ENCODE measurements around the gene PTPRN2. TPM values are rescaled to one million over a fixed set of nuclear protein-coding genes. Genes with fewer than 3 reads are reported as not detected.
"Not testable (repeated sequence)": the region's sequence is repeated elsewhere in the genome, so short reads cannot be mapped to it uniquely, and the experiment has no call there.

Gene PTPRN2
- polyA plus RNA-seq, 1 donor from 2014 or later = 1.6 TPM

DNA sequence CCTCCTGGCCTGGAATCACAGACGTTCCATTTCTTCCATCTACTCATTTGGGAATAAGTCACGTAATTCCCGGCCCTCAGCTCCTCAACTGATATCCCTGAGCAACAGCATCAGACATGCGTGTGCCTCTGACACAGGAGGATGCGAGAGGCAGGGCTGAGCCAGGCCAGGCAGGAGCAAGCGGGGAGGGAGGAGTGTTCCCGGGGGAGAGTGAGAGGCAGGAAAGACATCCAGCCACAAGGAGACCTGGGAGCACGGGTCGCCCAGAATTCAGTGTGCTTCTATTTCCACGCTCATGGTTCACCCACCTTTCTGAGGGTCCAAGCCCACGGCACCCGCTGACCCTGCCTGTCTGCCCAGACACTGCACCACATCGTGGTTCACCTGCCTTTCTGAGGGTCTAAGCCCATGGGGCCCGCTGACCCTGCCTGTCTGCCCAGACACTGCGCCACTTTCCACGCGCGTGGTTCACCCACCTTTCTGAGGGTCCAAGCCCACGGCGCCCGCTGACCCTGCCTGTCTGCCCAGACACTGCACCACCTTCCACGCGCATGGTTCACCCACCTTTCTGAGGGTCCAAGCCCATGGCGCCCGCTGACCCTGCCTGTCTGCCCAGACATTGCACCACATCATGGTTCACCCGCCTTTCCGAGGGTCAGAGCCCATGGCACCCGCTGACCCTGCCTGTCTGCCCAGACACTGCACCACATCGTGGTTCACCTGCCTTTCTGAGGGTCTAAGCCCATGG is 293.0 kb downstream of the PTPRN2 start:
- H3K4me1 Mint-ChIP-seq, H3K27ac Mint-ChIP-seq, H3K27me3 Mint-ChIP-seq, H3K36me3 Mint-ChIP-seq, H3K4me3 Mint-ChIP-seq, H3K9me3 Mint-ChIP-seq: not testable (repeated sequence)

- Mint-ChIP-seq H3K4me1 (no peaks in the 10 kb centered on the region), H3K27me3 (no peaks in the 10 kb centered on the region), H3K36me3 (peaks cover 2% of the 10 kb centered on the region), H3K9me3 (peaks cover 9 to 16% (median 9%) of the 10 kb centered on the region in 3 donors), H3K27ac (no peak overlapping the region), H3K4me3 (no peak overlapping the region)
Observed at GRCh38 chr7:158292948-158293347, 294.7 kb downstream of the PTPRN2 start.

- H3K27me3 Mint-ChIP-seq = no peaks in the 10 kb centered on the region
- H3K27ac Mint-ChIP-seq = no peak overlapping the region
- peaks cover 0 to 2% (median 0%) of the 10 kb centered on the region in 3 donors for H3K4me1 Mint-ChIP-seq
- peaks cover 2% of the 10 kb centered on the region for H3K36me3 Mint-ChIP-seq
- H3K4me3 Mint-ChIP-seq = no peak overlapping the region
- H3K9me3 Mint-ChIP-seq = peaks cover 11 to 24% (median 12%) of the 10 kb centered on the region in 3 donors
Observed at GRCh38 chr7:158291998-158292397, 295.6 kb downstream of the PTPRN2 start.

GRCh38 chr7:158289761-158290523 is 297.7 kb downstream of the PTPRN2 start:
- Mint-ChIP-seq H3K4me3 (peak overlapping the region in 1 of 4 donors; percentile 15), H3K9me3 (peaks cover 12 to 34% (median 18%) of the 10 kb centered on the region in 3 donors), H3K4me1 (peaks cover 0 to 2% (median 0%) of the 10 kb centered on the region in 3 donors), H3K27ac (no peak overlapping the region), H3K27me3 (peaks cover 1% of the 10 kb centered on the region), H3K36me3 (peaks cover 2% of the 10 kb centered on the region)

- H3K27ac Mint-ChIP-seq = no peak overlapping the region
Observed at GRCh38 chr7:158289231-158289630, 298.4 kb downstream of the PTPRN2 start.

GRCh38 chr7:158286210-158286609 is 301.4 kb downstream of the PTPRN2 start:
- H3K36me3 Mint-ChIP-seq = peaks cover 2% of the 10 kb centered on the region
- H3K27me3 Mint-ChIP-seq = peaks cover 1% of the 10 kb centered on the region
- no peak overlapping the region for H3K27ac Mint-ChIP-seq
- no peak overlapping the region for H3K4me3 Mint-ChIP-seq
- peaks cover 12 to 30% (median 18%) of the 10 kb centered on the region in 3 donors for H3K9me3 Mint-ChIP-seq
- peaks cover 0 to 2% (median 0%) of the 10 kb centered on the region in 3 donors for H3K4me1 Mint-ChIP-seq

More at GRCh38 chr7:158289231-158289630, 298.4 kb downstream of the PTPRN2 start:
- Mint-ChIP-seq H3K4me1 (peaks cover 0 to 2% (median 0%) of the 10 kb centered on the region in 3 donors), H3K27me3 (peaks cover 1% of the 10 kb centered on the region), H3K9me3 (peaks cover 12 to 34% (median 18%) of the 10 kb centered on the region in 3 donors), H3K36me3 (peaks cover 2% of the 10 kb centered on the region), H3K4me3 (no peak overlapping the region)

GRCh38 chr7:158285383-158285770 is 302.2 kb downstream of the PTPRN2 start:
- peaks cover 2% of the 10 kb centered on the region for H3K36me3 Mint-ChIP-seq
- peaks cover 0 to 2% (median 0%) of the 10 kb centered on the region in 3 donors for H3K4me1 Mint-ChIP-seq
- peaks cover 14 to 30% (median 18%) of the 10 kb centered on the region in 3 donors for H3K9me3 Mint-ChIP-seq
- no peak overlapping the region for H3K27ac Mint-ChIP-seq
- H3K4me3 Mint-ChIP-seq = no peak overlapping the region
- peaks cover 1% of the 10 kb centered on the region for H3K27me3 Mint-ChIP-seq

- H3K9me3 Mint-ChIP-seq = peaks cover 14 to 30% (median 18%) of the 10 kb centered on the region in 3 donors
- H3K27ac Mint-ChIP-seq = no peak overlapping the region
- H3K27me3 Mint-ChIP-seq = peaks cover 1% of the 10 kb centered on the region
- H3K4me3 Mint-ChIP-seq = no peak overlapping the region
- peaks cover 0 to 2% (median 0%) of the 10 kb centered on the region in 3 donors for H3K4me1 Mint-ChIP-seq
- peaks cover 2% of the 10 kb centered on the region for H3K36me3 Mint-ChIP-seq
Observed at GRCh38 chr7:158284617-158285382, 302.8 kb downstream of the PTPRN2 start.

DNA sequence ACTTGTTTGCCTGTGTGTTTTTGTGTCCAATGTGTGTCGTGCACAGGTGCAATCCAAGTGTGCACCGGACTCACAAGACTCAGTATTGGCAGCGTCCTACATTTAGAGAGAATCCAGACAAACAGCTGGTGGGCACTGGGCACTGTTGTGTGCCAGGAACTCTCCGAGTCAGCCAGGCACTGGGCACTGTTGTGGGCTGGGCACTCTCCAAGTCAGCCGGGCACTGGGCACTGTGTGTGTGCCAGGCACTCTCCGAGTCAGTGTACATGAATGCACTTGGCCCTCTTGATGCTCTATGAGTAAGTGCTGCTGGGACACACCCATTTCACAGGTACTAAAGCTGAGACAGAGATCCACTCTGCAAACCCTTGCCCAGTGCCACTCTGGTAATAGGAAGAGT is 303.5 kb downstream of the PTPRN2 start:
- H3K4me1 Mint-ChIP-seq = peaks cover 0 to 2% (median 0%) of the 10 kb centered on the region in 3 donors

GRCh38 chr7:158283016-158283974 is 304.3 kb downstream of the PTPRN2 start:
- Mint-ChIP-seq H3K9me3 (peaks cover 6 to 17% (median 13%) of the 10 kb centered on the region in 3 donors), H3K27ac (no peak overlapping the region)

More for the DNA sequence above, 303.5 kb downstream of the PTPRN2 start:
- Mint-ChIP-seq H3K36me3 (peaks cover under 1% of the 10 kb centered on the region), H3K27me3 (peaks cover 1% of the 10 kb centered on the region), H3K4me3 (no peak overlapping the region), H3K27ac (no peak overlapping the region), H3K9me3 (peaks cover 10 to 24% (median 14%) of the 10 kb centered on the region in 3 donors)

DNA sequence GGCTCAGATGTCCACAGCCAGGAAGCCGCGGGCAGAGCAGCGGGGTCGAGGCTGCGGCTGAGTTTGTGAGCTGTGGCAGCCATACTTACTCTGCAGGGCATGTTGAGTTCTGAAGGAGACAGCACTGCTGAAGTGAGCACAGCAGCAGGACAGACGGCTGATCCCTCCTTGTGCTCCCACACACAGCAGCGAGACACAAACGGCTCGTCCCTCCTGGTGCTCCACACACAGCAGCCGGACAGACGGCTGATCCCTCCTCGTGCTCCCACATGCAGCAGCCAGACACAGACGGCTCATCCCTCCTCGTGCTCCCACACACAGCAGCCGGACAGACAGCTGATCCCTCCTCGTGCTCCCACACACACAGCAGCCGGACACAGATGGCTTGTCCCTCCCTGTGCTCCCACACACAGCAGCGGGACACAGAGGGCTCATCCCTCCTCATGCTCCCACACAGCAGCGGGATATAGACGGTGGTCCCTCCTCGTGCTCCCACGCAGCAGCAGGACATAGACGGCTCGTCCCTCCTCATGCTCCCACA is 305.1 kb downstream of the PTPRN2 start:
- peaks cover 0 to 2% (median 0%) of the 10 kb centered on the region in 3 donors for H3K4me1 Mint-ChIP-seq
- peaks cover 5 to 15% (median 12%) of the 10 kb centered on the region in 3 donors for H3K9me3 Mint-ChIP-seq
- no peak overlapping the region for H3K27ac Mint-ChIP-seq
- H3K4me3 Mint-ChIP-seq = no peak overlapping the region
- peaks cover 1% of the 10 kb centered on the region for H3K27me3 Mint-ChIP-seq
- no peaks in the 10 kb centered on the region for H3K36me3 Mint-ChIP-seq

More at GRCh38 chr7:158283016-158283974, 304.3 kb downstream of the PTPRN2 start:
- H3K36me3 Mint-ChIP-seq = no peaks in the 10 kb centered on the region
- H3K4me3 Mint-ChIP-seq = no peak overlapping the region
- H3K27me3 Mint-ChIP-seq = peaks cover 1% of the 10 kb centered on the region
- H3K4me1 Mint-ChIP-seq = peaks cover 0 to 2% (median 0%) of the 10 kb centered on the region in 3 donors

DNA sequence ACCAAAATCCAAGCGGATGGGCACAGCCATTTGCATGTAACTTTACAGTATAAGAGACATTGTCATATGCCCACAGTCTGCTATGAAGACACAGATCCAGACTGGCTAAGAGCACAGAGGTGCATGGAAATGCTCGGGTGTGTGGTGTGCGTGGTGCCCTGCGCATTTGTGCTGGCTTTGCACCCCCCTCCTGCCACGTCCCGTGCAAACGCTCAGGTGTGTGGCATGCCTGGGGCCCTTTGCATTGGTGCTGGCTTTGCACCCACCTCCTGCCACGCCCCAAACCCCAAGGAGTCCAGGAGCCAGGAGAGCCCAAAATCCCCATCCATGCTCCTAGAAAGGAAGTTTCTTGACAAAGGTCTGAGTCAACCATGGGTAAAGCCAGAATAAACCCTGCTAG is 306.2 kb downstream of the PTPRN2 start:
- H3K9me3 Mint-ChIP-seq = peaks cover 2 to 5% (median 4%) of the 10 kb centered on the region in 3 donors
- H3K27ac Mint-ChIP-seq = no peak overlapping the region
- peak overlapping the region in 1 of 4 donors; percentile 32 for H3K4me3 Mint-ChIP-seq
- no peaks in the 10 kb centered on the region for H3K36me3 Mint-ChIP-seq
- H3K27me3 Mint-ChIP-seq = peaks cover 1% of the 10 kb centered on the region
- H3K4me1 Mint-ChIP-seq = no peaks in the 10 kb centered on the region

GRCh38 chr7:158280448-158281144 is 307.0 kb downstream of the PTPRN2 start:
- H3K27me3 Mint-ChIP-seq = peaks cover 1% of the 10 kb centered on the region
- H3K4me1 Mint-ChIP-seq = no peaks in the 10 kb centered on the region

More at GRCh38 chr7:158280448-158281144, 307.0 kb downstream of the PTPRN2 start:
- Mint-ChIP-seq H3K4me3 (no peak overlapping the region), H3K27ac (peak overlapping the region in 1 of 3 donors; percentile 50), H3K36me3 (no peaks in the 10 kb centered on the region), H3K9me3 (peaks cover 0 to 2% (median 0%) of the 10 kb centered on the region in 3 donors)
